Measurements from ENCODE around the gene ZHX3. TPM values are rescaled to one million over a fixed set of nuclear protein-coding genes. Genes with fewer than 3 reads are reported as not detected.

The ZHX3 gene
- total and polyA plus RNA-seq, 3 experiments from 2014 or later = 12.1 to 15.3 (median 12.7) TPM

DNA sequence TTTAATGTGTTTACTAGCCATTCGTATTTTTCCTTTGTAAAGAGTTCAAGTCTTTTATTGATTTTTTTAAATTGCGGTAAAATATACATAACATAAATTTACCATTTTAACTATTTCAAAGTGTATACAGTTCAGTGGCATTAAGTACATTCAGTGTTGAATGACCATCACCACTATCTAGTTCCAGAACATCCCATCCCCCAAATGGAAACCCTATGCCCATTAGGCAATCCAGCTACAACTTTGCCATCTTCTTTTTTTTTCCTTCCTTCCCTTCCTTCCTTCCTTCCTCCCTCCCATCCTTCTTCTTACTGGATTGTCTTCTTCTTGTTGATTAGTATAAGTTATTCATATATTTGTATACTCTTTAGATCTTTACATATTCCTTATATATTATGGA lies 31.7 kb upstream of the ZHX3 start:
- Mint-ChIP-seq H3K36me3 (peaks cover 0 to 2% (median 0%) of the 10 kb centered on the region in 3 donors), H3K27ac (no peak overlapping the region), H3K4me1 (no peaks in the 10 kb centered on the region), H3K9me3 (no peaks in the 10 kb centered on the region), H3K27me3 (peaks cover 0 to 1% of the 10 kb centered on the region in 2 donors), H3K4me3 (no peak overlapping the region)
- Histone ChIP-seq H3K27ac (ENCODE audit: low read depth, low read length) (no peak overlapping the region), H3K36me3 (ENCODE audit: insufficient read depth, low read length) (no peaks in the 10 kb centered on the region), H3K4me3 (ENCODE audit: low read length) (no peak overlapping the region), H3K9me3 (ENCODE audit: low read length) (no peaks in the 10 kb centered on the region), H3K4me1 (ENCODE audit: insufficient read depth, low read length) (no peaks in the 10 kb centered on the region), H3K27me3 (ENCODE audit: insufficient read depth, low read length, poor library complexity, severe bottlenecking) (no peaks in the 10 kb centered on the region)
- no peak for DNase-seq
- POLR2A ChIA-PET = no interaction called here
- CTCF ChIA-PET = interaction anchor here (1.6 kb wide), 1 partner anchor 10 kb away, joined by 4 read pairs; no protein-coding TSS in a partner anchor

DNA sequence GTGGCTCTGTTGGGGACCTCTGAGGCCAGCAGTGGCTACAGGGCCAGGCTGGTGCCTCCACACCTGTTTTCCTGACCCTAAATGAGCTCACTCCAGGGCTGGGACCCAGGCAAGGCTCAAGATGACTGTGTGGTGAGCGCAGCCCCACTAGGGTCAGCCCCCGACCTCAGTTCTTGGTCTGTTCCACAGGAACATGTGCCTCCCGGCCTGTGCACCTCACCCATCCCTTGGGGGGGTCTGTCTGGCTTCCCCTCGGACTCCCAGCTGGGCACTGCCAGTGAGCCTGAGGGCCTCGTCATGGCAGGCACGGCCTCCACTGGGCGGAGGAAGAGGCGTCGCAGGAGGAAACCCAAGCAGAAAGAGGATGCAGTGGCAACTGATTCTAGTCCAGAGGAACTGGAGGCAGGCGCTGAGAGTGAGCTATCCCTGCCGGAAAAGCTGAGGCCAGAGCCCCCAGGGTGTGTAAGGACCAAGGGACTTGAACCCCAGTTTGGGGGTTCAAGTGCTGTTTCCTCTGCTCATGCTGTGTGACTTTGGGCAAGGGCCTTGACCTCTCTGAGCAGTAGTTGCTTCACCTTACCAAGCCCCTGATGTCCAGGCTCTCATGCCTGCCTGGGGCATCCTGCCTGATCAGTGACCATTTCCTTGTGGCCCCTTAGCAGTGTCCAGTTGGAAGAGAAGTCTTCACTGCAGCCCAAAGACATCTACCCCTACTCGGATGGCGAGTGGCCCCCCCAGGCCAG lies 31.1 kb upstream of the ZHX3 start:
- Mint-ChIP-seq H3K4me1 (no peaks in the 10 kb centered on the region), H3K27me3 (peaks cover 0 to 1% of the 10 kb centered on the region in 2 donors), H3K27ac (no peak overlapping the region), H3K4me3 (no peak overlapping the region), H3K36me3 (peaks cover 0 to 2% (median 0%) of the 10 kb centered on the region in 3 donors), H3K9me3 (no peaks in the 10 kb centered on the region)
- ChIA-PET POLR2A (no interaction called here), CTCF (interaction anchor here (1.6 kb wide), 1 partner anchor 9 kb away, joined by 4 read pairs; no protein-coding TSS in a partner anchor)
- Histone ChIP-seq H3K4me3 (ENCODE audit: low read length) (no peak overlapping the region), H3K36me3 (ENCODE audit: insufficient read depth, low read length) (no peaks in the 10 kb centered on the region), H3K27ac (ENCODE audit: low read depth, low read length) (no peak overlapping the region), H3K27me3 (ENCODE audit: insufficient read depth, low read length, poor library complexity, severe bottlenecking) (no peaks in the 10 kb centered on the region), H3K4me1 (ENCODE audit: insufficient read depth, low read length) (no peaks in the 10 kb centered on the region), H3K9me3 (ENCODE audit: low read length) (no peaks in the 10 kb centered on the region)
- DNase-seq = no peak

DNA sequence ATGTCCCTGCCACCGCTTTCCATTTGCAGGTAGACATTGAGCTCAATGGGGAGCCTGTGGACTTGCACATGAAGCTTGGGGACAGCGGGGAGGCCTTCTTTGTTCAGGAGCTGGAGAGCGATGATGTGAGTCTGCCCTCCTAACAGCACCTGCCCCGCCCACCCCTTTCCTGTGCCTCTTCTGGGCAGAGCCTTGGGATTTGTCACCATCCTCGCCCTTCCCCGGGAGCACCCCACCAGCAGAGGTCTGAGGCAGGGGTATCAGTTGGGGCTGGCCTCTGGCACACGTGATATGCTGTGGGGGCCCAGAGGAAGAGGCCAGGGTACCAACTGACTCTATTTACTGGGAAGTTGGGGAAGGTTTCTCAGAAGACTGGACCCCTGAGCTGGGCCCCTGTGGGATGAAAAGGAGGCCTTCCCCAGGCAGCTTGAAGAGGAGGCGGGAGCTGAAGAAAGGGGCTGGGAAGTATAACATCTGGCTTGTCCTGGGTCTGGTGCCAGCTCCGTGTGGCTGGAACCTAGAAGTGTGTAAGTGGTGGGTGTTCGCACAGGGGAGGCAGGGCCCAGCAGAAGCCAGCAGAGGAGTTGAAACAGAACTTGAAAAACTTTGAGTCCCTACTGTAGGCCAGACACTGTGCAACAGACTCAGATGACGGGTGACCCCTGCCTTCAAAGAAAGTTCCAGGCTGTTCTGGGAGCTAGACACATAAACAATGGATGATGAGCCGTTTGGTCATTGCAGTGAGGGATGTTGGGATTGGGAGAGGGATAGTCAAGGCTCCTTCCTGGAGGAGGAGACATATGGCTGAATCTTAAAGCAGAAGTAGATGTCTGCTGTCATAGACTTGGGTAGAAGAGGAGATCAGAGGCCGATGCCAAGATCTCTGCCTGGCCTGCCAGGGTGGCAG lies 30.2 kb upstream of the ZHX3 start:
- Histone ChIP-seq H3K36me3 (ENCODE audit: insufficient read depth, low read length) (no peaks in the 10 kb centered on the region), H3K4me3 (ENCODE audit: low read length) (no peak overlapping the region), H3K27me3 (ENCODE audit: insufficient read depth, low read length, poor library complexity, severe bottlenecking) (no peaks in the 10 kb centered on the region), H3K27ac (ENCODE audit: low read depth, low read length) (no peak overlapping the region), H3K9me3 (ENCODE audit: low read length) (no peaks in the 10 kb centered on the region), H3K4me1 (ENCODE audit: insufficient read depth, low read length) (no peaks in the 10 kb centered on the region)
- Mint-ChIP-seq H3K27me3 (peaks cover 0 to 1% of the 10 kb centered on the region in 2 donors), H3K27ac (no peak overlapping the region), H3K4me1 (no peaks in the 10 kb centered on the region), H3K4me3 (no peak overlapping the region), H3K36me3 (peaks cover 0 to 2% (median 0%) of the 10 kb centered on the region in 3 donors), H3K9me3 (no peaks in the 10 kb centered on the region)
- ChIA-PET POLR2A (no interaction called here), CTCF (interaction anchor here (1.6 kb wide), 1 partner anchor 8 kb away, joined by 4 read pairs; no protein-coding TSS in a partner anchor)
- no peak for DNase-seq

DNA sequence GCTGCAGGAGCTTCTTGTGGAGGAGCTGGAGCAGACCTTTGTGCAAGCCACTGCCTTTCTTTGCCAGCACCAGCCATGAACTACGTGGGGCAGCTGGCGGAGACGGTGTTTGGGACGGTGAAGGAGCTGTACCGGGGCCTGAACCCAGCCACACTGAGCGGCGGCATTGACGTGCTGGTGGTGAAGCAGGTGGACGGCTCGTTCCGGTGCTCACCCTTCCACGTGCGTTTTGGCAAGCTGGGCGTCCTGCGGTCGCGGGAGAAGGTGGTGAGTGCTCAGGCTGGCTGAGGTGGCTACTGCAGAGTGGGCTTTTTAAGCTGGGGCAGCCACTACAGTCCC lies 28.2 kb upstream of the ZHX3 start:
- peak in 1 of 5 donors; percentile 12 for DNase-seq
- peaks cover 0 to 2% (median 0%) of the 10 kb centered on the region in 3 donors for H3K36me3 Mint-ChIP-seq
- Histone ChIP-seq H3K9me3 (ENCODE audit: low read length) (no peaks in the 10 kb centered on the region), H3K27ac (ENCODE audit: low read depth, low read length) (no peak overlapping the region), H3K4me1 (ENCODE audit: insufficient read depth, low read length) (no peaks in the 10 kb centered on the region), H3K27me3 (ENCODE audit: insufficient read depth, low read length, poor library complexity, severe bottlenecking) (no peaks in the 10 kb centered on the region), H3K4me3 (ENCODE audit: low read length) (no peak overlapping the region), H3K36me3 (ENCODE audit: insufficient read depth, low read length) (no peaks in the 10 kb centered on the region)
- ChIA-PET POLR2A (no interaction called here), CTCF (no interaction called here)
- H3K4me3 Mint-ChIP-seq = no peak overlapping the region
- no peaks in the 10 kb centered on the region for H3K9me3 Mint-ChIP-seq
- no peak overlapping the region for H3K27ac Mint-ChIP-seq
- H3K27me3 Mint-ChIP-seq = peaks cover 0 to 1% of the 10 kb centered on the region in 2 donors
- no peaks in the 10 kb centered on the region for H3K4me1 Mint-ChIP-seq

DNA sequence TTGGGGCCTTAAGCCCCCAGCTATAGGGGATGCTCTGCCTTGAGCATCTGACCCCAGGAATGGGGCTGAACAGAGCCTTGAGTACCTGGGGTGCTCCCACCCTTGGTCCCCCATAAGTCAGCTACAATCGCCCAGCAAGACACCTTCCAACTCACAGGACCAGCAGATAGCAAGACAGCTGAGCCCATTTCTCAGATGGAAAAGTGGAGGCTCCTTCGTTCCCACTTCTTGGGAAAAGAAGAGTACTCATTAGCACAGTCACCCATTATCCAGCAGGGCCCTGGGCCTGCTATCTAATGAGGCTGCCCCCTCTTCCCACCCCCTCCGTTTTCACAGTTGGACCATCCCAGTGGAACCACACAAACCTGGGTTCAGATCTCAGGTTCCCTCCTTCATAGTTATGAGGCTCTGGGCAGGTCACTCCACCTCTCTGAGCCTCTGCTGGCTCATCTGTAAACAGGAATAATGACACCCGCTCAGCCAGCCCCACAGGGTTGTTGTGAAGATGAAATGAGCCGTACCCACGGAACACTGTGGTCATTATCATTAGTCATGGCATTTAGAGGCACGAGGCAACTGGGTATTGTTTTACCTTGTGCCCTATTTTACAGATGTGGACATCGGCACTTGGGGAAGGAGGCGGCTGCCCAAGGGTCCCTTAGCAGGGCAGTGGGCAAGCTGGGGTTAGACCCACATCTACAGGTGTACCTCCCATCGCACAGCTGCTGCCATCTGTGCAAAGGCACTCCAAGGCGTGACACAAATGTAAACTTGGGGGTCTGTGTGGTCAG lies 27.6 kb upstream of the ZHX3 start:
- peaks cover 0 to 1% of the 10 kb centered on the region in 2 donors for H3K27me3 Mint-ChIP-seq
- H3K27ac Mint-ChIP-seq = no peak overlapping the region
- H3K4me1 ChIP-seq (ENCODE audit: insufficient read depth, low read length) = peaks cover 4% of the 10 kb centered on the region
- no peaks in the 10 kb centered on the region for H3K9me3 ChIP-seq (ENCODE audit: low read length)
- H3K36me3 Mint-ChIP-seq = no peaks in the 10 kb centered on the region
- no peaks in the 10 kb centered on the region for H3K36me3 ChIP-seq (ENCODE audit: insufficient read depth, low read length)
- H3K27me3 ChIP-seq (ENCODE audit: insufficient read depth, low read length, poor library complexity, severe bottlenecking) = no peaks in the 10 kb centered on the region
- no peaks in the 10 kb centered on the region for H3K9me3 Mint-ChIP-seq
- POLR2A ChIA-PET = no interaction called here
- no peak overlapping the region for H3K27ac ChIP-seq (ENCODE audit: low read depth, low read length)
- H3K4me3 ChIP-seq (ENCODE audit: low read length) = no peak overlapping the region
- DNase-seq = no peak
- CTCF ChIA-PET = interaction anchor here (1.0 to 1.7 kb wide), 2 partner anchors 210 to 382 kb away, joined by 3 to 7 read pairs; no protein-coding TSS in a partner anchor
- no peak overlapping the region for H3K4me3 Mint-ChIP-seq
- peaks cover 3 to 5% (median 4%) of the 10 kb centered on the region in 3 donors for H3K4me1 Mint-ChIP-seq

DNA sequence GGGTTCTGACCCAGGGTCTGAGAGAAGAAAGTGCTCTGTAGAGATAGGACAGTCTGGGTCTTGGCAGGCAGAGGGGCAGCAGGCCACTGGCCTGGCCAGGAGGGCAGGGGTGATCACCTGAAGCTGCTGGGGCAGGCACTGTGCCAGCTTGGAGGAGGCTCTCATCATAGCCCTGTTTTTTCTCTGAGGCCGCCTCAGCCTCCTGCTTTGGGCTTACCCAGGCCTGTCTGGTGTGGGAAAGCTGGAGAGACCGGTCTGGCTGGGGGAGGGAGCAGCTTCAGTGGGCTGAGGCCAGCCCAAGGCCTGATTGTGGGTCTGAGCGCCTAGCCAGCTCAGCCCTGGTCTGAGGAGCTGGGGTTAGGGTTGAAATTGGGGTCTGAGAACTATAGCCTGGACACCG lies 26.9 kb upstream of the ZHX3 start:
- DNase-seq = no peak
- Mint-ChIP-seq H3K9me3 (no peaks in the 10 kb centered on the region), H3K36me3 (no peaks in the 10 kb centered on the region), H3K27ac (peak overlapping the region in 1 of 8 donors; percentile 35), H3K27me3 (peaks cover 5% of the 10 kb centered on the region in 2 donors), H3K4me3 (no peak overlapping the region), H3K4me1 (peaks cover 9 to 11% (median 10%) of the 10 kb centered on the region in 3 donors)
- H3K9me3 ChIP-seq (ENCODE audit: low read length) = no peaks in the 10 kb centered on the region
- peaks cover 7% of the 10 kb centered on the region for H3K4me1 ChIP-seq (ENCODE audit: insufficient read depth, low read length)
- H3K27me3 ChIP-seq (ENCODE audit: insufficient read depth, low read length, poor library complexity, severe bottlenecking) = no peaks in the 10 kb centered on the region
- H3K27ac ChIP-seq (ENCODE audit: low read depth, low read length) = no peak overlapping the region
- H3K4me3 ChIP-seq (ENCODE audit: low read length) = no peak overlapping the region
- ChIA-PET CTCF (interaction anchor here (1.0 to 1.7 kb wide), 2 partner anchors 209 to 381 kb away, joined by 3 to 7 read pairs; no protein-coding TSS in a partner anchor), POLR2A (no interaction called here)
- no peaks in the 10 kb centered on the region for H3K36me3 ChIP-seq (ENCODE audit: insufficient read depth, low read length)

DNA sequence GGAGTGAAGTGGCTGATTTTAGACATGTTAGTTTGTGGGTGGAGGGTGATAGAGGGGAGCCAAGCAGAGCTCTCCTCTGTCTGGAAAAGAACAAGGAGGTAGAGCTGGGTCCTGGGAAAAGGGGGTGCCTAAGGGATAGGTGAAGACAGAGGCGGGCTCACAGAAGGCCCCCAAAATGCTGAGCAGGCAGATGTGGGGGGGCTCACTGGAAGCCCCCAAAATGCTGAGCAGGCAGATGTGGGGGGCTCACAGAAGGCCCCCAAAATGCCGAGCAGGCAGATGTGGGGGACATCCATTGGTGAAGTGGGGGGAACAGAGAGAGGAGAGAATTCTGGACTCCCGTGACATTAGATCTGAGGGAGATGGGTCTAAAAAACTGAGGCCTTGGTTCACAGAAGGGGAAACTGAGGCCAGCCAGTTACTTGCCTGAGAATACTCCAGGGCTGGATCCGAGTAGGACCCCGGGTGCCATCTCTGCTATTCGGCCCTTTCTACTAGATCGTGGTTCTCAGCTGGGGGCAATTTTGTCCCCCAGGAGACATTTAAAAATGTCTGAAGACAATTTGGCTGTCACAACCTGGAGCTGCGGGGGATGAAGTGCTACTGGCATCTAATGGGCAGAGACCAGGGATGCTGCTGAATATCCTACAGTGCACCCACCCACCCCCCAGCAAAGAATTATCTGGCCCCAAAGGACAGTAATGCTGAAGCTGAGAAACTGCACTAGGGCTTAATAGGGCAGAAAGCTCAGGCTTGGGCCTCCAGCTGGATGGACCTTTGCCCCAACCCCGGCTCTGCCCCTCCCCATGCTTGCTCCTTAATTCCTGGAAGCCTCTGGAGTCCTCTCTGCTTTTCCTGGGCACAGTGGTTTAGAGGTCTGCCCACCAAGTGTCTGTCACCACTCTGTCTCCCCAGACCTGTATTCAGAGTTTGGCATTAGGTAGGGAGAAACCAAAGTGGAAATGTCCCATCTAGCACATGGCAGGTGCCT lies 25.2 kb upstream of the ZHX3 start:
- Histone ChIP-seq H3K27ac (ENCODE audit: low read depth, low read length) (no peak overlapping the region), H3K4me3 (ENCODE audit: low read length) (no peak overlapping the region), H3K4me1 (ENCODE audit: insufficient read depth, low read length) (peaks cover 7% of the 10 kb centered on the region), H3K36me3 (ENCODE audit: insufficient read depth, low read length) (no peaks in the 10 kb centered on the region), H3K9me3 (ENCODE audit: low read length) (no peaks in the 10 kb centered on the region), H3K27me3 (ENCODE audit: insufficient read depth, low read length, poor library complexity, severe bottlenecking) (no peaks in the 10 kb centered on the region)
- no peaks in the 10 kb centered on the region for H3K9me3 Mint-ChIP-seq
- peak overlapping the region in 1 of 8 donors; percentile 84 for H3K27ac Mint-ChIP-seq
- H3K4me3 Mint-ChIP-seq = no peak overlapping the region
- peaks cover 10 to 12% of the 10 kb centered on the region in 2 donors for H3K27me3 Mint-ChIP-seq
- H3K36me3 Mint-ChIP-seq = no peaks in the 10 kb centered on the region
- peaks cover 9 to 11% (median 10%) of the 10 kb centered on the region in 3 donors for H3K4me1 Mint-ChIP-seq
- CTCF ChIA-PET = interaction anchor here (1.6 to 6.8 kb wide), 2 partner anchors 170 to 208 kb away, joined by 6 to 82 read pairs; no protein-coding TSS in a partner anchor
- no peak for DNase-seq
- POLR2A ChIA-PET = no interaction called here

All from CD8-positive, alpha-beta memory T cell (primary cell).